ENCODE data around the gene APPL2.

Gene APPL2

DNA sequence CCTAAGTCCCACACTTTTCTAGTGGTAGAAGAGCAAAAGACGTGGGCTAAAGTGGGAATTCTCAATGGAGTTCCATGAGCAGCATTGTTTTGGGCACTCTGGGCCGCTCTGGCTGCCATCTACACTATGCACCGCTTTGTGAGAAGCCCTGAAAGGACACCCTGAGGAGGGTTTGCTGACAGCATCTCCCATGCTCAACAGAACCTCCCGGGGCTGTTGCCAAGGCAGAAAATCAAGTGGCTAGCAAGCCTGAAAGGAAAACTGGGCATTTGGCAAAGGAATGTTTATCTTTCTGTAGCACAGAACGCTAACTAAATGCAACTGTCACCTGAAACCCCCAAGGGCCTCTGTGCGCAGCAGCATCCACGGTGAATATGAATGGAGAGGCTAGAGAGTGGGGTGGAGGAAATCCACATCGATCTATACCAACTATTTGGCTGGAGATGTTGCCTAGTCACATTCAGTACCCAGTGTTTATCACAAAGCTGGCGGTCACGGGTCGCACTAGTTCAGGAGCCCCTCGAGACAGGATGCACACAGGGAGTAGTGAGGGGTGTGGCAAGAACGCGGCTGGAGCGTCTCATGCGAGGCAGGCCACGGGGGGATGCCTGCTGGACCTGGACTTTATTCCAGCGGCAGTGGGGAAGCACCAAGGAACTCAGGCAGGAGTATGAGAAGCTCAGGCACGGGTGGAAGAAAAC is 14.2 kb downstream of the APPL2 start:
- DNase-seq, result peak; percentile 54 to 60

DNA sequence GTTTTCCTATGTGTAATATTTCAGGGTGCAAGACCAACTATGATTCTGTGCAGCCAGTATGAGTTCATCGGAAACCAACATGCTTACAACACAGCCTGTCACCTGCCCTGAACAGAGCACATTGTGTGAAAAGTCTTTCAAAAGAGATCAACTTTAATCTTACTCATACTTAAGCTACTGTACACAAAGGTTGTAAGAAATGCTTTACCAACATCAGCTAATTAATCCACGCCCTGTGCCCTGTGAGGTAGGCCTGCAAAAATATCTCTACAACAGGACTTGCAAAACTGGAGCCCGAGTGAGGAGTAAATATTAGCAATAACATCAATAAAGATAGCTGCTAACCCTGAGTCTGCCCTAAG is 15.1 kb downstream of the APPL2 start:
- DNase-seq, result no peak

DNA sequence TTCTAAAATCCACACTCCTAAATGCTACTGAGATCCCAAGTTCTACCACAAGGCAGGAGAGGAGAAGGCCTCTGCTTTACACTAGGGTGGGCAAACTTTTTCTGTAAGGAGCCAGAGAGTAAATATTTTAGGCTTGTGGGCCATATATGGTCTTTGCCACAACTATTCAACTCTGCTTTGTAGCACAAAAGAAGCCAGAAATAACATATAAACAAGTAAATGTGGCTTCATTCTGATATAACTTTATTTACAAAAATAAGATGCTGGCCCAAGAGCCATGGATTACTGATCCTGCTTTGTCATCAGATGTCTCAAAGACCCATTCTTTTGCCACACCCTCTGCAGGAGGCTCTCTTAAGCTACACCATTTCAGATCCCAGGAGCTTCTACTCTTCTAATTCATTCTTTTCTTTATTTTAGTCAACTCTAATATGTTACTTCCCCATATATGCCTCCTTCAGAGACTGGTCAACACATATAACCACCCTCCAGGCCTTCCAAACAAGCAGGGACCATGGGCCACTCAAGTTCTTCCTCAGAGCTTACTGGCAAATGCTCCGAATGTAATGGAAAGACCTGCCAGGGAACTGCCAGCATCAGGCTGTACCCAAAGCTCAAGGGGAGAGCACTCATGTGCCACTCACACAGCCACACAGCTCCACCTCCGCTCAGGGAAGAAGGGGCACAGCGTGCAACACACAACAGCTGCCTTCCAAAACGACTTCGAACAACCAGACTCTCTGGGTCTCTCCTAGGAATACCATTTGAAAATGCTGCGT is 15.6 kb downstream of the APPL2 start:
- DNase-seq, result no peak

DNA sequence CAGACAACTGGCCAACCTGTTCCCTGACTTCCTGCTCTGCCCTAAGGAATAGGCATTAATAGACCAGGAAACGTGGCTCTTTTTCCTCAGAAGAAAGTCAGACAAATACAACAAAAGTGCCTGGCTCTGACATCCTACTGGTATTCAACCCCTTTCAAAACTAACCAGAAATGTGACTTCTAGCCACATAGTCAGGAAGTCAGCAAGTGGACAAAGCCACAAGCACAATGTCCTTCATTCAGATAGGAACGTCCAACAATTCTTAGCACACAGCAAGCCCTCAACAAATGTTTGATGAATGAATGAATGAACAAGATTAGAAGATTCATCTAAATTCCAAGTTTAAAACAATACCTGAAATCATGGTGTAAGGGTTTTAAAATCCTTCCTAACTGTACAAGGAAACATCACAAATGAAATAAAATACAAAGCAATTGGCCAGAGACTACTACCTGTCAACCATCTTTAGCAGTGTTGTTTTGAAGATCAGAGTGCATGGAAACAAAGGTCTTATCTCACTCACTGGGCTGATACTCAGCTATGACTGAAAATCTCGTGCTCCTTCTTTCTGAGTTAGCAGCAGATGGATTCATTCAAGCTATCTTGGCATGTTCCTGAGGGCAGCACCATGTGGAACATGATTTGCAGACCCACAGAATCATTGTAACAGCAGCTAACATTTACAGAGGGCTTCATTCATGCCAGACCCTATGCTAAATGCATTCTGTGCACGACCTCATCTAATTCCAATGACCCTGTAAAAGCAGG is 16.5 kb downstream of the APPL2 start:
- no peak for DNase-seq

DNA sequence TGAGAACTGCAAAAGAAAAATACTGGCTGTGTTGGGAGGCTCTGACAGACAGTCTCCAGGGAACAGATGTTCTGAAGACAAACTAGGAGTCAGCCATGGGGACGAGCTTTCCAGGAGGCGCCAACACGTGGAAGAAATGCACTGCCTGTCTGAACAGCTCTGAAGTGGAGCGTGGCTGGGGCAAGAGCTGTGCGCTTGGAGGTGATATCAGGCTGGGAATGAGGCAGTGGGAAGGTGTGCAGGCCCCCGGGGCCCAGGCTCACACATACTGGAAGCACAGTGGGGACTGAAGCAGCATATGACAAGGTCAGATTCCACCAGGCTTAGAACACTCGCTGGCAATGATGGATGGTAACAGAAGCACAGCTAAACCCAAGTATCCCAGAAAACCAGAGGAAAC is 17.5 kb downstream of the APPL2 start:
- DNase-seq, result no peak

DNA sequence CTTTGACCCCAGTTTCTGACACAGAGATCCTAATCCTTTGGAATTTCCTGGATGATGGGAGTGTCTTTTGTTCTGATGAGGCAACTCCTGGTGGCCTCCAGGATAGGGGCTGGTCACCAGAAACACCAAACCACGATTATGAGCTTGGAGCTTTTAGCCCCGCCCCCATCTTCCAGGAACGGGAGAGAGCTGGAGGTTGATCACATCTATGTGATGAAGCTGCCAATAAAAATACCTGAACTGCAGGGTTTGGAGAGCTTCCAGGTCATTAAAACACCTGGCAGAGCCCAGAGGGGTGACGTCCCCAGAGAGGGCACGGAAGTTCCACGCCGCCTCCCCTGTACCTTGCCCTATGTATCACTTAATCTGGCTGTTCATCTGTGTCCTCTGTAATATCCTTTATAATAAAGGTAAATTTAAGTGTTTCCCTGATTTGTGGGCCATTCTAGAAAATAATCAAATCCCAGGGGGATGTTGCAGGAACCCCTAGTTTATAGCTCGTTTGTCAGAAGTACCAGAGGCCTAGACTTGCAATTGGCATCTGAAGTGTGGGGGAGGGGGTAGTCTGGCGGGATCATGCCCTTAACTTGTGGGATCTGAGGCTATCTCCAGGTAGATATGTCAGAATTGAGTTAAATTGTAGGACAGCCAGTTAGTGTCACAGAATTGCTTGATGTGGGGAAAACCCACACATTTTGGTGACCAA is 21.2 kb downstream of the APPL2 start:
- DNase-seq, result no peak

DNA sequence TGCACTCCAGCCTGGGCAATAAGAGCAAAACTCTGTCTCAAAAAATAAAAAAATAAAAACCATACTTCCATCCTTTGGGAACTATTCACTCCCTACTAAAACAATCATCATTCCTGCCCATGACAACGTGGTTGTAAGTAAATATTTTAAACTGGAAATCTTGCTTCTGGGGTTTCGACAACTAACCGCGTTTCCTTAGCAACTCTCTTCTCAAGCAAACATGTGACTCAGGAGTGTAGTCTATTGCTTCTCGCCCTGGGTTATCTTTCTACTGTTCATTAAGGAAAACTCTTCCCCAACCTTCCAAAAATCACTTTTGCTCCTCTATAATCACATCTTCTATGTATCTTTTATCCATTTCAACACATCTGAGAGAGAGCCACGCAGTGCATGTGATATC is 21.8 kb downstream of the APPL2 start:
- DNase-seq, result no peak

DNA sequence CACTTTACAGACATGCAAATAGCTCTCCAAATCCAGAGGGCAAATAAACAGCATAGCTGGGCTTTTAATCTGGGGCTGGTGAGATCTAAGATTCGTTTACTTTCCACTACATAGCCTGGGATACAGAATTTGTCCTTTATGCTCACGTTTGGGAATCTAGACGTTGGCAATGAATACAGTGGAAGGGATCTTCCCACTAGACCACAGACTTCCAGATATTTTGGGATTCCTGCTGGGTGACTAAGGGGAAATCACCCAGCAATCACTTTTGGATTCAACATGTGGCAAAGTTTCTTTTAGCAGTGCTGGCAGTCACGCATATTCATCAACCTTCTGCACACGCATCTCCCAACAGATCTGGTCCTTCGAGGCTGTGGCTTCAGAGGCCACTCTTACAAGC is 23.5 kb downstream of the APPL2 start:
- DNase-seq, result no peak

DNA sequence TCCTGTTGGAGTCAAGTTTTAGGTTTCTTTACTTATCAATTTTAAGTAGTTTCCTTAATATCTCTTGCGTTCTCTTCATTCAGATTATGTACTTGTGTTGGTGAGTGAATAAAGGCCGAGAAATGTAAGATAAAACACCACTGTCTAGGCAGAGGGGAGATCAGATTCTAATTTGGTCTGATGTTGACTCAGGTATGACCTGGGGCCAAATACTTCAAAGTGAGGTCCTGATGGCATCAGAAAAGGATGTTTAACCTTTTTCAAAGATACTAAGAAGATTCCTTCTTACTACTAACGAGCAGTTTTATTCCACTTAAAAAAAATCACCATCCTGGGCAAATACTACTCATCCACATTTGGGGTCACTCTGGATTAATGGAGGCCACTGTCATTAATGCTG is 26.9 kb downstream of the APPL2 start:
- no peak for DNase-seq

DNA sequence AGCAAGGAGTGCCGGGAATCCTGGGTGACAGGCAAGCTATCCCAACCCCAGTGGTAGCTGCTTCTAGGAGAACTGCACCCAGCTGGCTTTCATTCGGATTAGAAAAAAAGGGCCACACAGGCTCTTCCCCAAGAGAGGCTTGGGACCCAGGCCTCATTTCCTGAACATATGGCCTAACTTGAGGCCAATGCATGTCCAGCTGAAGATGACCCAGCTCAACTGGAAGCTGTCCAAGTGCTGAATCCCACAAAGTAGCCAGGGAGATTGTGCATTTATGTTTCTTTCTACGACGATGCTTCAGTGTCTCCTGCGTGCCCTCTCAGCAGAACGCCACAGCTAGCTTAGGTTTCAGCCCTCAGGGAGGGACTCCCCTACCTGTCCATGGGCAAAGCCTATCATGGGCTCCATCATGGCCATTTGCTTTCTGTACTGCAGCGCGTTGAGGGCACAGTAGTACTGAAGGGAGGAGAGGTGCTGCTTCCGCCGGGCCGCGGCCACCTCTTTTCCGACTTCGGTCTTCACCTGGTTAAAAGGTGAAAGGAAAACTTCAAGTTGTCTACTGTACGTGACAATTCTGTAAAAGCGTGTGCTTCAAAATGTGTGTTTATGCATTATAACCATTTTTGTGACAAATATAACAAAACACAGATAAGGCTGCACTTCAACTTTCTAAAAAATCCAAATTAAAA is 29.1 kb downstream of the APPL2 start:
- DNase-seq, result no peak

DNA sequence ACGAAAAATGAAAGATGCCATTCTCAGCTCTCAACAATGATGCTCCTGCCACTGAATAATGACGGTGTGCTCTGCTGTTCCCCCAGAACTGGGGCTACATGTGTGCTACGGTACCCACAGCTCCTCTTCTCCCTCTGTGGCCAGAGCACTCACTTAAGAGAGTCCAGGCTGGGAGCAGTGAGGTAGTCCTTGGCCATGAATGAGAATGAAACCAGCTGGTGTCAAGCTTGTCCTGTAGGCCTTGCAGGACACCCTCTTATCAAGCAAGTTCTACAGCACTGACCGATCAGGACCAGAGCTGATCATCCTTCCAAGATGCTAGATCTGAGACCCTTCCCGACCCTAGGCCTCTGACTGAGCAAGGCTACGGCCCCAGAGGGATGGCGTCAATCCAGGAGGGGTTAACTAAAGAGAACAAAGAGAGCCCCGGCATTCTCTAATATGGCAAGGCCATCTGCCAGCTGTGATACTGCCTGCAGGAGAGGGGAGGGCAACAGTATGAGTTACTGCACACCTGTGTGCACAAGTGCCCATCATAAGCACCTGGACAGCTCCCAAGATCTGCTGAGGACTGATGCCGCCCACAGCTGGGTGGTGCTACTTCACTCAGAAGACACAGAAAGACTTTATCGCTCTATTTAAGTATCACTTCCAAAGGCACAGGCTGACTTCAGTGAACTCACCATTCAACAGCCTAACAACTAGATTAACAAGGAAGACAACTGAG is 30.5 kb downstream of the APPL2 start:
- peak; percentile 56 to 73 for DNase-seq

DNA sequence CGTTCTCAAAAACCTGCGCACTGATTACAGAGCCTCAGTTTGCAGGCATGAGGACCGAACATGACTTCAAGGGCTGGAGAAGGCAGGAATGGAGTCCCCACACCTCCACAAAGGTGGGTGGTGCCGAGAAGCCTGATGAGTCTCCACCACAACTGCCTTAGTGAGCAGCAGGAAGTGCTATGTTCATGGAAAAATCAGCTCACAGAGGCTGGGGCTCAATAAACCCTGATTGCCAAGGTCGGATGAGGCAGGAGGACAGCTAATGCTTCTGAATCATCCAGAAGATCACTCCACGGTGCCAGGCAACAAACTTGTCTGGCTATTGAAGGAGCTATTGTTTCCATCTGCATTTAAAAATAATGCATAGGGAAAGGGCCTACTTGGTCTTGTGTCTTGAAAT is 31.1 kb downstream of the APPL2 start:
- DNase-seq, result no peak

DNA sequence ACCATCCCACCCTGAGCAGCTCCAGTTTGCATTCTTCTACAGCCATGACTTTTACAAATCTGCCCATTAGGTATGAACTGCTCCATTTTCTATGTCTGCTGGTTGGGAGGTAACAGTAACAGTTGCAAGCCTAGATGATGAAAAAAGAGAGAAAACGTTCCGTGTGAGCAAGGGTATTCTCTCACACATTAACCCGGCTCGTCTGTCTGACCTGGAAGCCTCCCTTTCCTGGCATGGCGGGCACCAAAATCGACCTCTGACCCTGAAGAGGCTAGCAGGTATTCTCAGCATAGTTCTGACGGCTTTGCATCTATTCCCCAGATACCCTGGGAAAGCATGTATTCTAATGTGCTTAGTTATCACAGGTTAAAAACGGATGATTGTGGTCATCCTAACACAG is 31.8 kb downstream of the APPL2 start:
- no peak for DNase-seq

DNA sequence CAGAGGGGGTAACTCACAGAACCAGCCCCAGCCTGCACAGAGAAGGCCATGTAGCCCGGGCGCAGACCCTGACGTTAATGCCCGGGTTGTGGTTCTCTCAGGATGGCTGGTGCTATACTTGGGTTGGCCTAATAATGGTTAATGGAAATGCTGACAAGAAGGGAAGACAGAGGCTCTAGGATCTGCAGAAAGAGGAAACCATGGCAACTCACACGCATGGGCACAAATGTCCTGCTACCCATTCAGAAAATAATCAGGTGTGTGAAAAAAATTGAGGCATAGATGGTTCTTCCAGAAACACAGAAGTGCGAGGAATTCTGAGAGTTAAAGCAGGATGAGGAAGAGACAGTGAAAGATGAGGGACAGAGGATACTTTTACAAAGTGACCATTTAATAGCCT is 33.8 kb downstream of the APPL2 start:
- DNase-seq, result no peak

DNA sequence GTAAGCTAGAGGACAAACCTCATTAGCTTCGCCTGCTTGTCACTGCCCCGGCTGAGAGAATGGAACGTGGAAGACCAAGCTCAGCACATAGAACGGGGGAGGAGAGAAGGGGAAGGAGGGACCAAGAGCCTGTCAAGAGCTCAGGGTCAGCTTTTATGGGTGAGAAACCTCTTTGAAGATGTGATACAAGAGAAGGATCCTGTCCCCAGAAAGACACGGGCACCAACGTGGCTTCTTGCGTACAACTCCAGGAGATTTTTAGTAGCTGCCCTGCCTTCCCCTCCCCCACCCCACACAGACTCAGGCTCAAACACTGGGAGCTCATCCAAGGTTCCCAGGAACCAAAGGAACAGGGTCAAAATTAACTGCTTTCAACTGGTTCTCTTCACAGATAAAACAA is 34.7 kb downstream of the APPL2 start:
- no peak for DNase-seq

DNA sequence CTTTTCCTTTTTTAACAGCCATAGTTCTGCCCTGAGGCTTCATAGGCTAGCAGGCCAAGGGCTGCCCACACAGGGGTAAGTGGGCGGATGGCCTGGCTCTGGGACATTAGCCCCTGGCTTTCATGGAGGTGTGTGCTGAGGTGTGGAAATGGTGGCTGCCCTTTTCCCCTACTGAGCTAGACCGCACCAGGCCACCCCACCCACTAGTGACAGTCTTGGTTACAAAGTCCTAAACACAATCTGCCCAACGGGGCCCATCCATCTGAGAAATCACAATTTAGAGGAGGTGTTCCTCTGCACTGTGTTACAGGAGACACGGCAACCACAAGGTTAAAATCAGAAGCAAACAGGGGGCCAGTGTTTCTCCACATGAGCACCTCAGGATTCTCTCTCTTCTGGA is 35.6 kb downstream of the APPL2 start:
- no peak for DNase-seq

DNA sequence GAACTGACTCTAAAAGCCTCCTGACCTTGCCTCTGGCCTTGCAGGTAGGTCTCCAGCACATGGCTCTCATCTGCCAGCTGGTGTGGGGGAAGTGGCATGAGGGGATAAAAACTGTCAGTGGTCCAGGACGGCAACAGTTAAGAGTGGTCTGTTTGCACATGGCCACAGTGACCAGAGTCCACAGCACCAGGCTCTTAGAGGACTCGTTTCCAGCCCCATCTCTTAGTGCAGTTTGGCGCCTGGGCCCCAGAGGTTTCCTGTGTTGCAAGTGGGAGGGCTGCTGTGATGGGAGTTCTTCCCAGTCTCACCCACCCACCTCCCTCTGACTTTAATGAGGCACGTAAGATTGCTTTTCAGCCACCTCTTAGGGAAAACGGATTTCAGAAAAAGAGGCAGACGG is 37.0 kb downstream of the APPL2 start:
- DNase-seq, result no peak

DNA sequence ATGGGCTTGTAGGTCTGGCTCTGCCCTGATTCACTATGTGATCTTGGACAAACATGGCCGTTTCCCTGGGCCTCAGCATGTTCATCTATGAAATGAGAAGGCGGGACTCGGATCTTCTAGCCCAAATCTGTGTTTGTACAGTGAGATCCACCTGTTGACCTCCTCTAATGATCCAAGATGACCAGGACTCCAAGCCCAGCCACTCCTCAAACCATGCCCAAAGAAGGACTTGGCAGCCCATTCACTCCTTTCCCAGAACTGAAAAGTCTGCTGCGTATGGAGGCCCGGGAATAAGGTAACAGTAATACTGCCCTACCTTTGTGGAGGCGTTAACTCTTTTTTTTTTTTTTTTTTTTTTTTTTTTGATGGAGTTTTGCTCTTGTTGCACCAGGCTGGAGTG is 39.9 kb downstream of the APPL2 start:
- no peak for DNase-seq

DNA sequence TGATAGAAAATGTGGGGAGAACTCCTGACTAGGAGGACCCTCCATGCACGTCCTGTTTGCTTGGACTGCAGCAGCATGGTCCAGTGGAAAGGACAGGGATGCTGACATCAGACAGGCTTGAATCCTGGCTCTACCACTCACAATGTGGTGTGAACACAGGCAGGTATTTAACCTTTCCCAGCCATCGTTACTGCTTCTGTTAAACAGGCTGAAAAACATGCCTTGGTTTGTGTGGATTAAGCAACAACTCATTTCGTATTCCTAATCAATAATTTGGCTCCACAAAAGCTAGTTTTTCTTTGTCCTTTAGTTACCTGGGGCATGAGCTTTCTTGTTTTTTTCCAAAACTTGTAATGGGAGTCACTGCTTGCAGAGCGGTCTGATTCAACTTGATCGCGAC is 41.0 kb downstream of the APPL2 start:
- no peak for DNase-seq

DNA sequence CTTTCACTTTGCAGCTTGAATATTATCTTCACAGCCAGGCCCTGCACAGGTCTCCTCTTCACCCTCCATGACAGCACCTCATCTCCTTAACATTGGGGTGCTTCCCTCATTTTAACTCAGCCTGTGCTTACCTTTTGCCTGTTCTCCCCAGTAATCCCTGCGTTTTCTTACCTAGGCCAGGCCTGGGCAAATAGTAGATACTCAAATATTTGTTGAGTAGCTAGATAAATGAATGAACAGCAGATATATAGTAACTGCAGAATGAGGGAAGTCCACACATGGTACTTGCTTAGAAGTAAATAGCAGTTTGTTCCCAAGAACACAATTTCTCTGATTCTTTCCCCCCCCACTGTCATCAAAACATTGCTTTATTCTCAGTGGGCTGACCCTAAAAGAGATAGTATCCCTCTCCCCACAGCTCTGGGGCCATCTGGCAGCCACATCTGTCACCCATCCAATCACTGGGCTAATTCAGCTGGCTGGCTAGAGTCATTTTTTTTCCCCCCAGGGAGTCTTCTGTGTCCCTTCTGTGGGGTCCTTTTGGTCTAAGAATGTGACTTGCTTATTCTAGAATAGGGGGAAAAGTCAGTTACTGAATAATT is 43.2 kb downstream of the APPL2 start:
- no peak for DNase-seq

DNA sequence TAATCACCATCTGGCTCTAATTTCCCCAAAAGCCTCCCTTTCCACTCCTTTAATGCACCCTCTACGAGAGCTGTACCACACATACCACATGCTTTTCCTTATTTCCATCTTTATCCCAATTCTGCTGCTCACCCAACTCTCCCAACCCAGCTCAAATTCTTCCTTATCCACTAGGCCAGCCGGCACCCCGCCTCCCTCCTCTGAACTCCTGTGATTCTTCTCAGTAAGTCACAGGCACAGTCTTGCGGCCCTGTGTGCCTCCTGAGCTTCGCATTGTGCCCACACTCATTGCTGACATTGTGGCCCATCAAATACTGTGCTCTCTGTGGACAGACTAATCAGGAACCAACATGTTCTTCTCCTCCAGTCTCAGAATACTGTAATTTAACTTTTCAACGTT is 45.4 kb downstream of the APPL2 start:
- DNase-seq, result no peak

DNA sequence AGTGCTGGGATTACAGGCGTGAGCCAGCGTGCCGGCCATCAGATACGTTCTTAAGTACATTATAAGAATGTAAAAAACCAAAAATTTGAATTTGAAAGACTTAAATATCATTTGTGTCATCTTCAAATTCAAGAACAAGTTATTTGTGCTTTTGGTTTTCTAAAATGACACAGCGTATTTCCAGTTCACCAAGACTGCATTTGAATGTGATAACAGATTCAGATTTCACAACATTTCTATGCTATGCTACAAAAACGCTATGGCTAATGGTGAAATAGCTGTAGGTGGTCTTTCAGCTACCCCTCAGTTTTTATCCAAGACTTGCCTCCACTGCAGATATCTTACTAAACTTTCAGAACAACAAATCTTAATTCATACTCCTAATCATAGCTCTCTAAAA is 46.7 kb downstream of the APPL2 start:
- no peak for DNase-seq

Data from NCI-H187 (cell line).